Stimulated activated CD4-positive, alpha-beta T cell treated with anti-CD3 and anti-CD28 coated beads, TNF-alpha, amount 100 ng/mL, for 1 hour (primary cell): ENCODE data around the gene MMRN2.
A peak's percentile ranks its signal among the peaks of the same experiment; 100 is the strongest.
"Not testable (repeated sequence)": the region's sequence is repeated elsewhere in the genome, so short reads cannot be mapped to it uniquely, and the experiment has no call there.

Source experiments
- DNase-seq, 3 donors: peaks; one replicate each; pipeline ENCODE4 v3.0.0-alpha.2; 2020; ENCODE audit warnings: low read depth in 3 of 3, low spot score in 1 of 3

Gene MMRN2

GRCh38 chr10:86957471-86958115 is at the start of gene MMRN2:
Gene MMRN2, minus strand, starts transcription at chr10:86957615. Its CDS starts 74 bp downstream, at chr10:86957541.
- DNase-seq: no peak

- DNase-seq: not testable (repeated sequence)
Measured at GRCh38 chr10:87007124-87007523, 49.7 kb upstream of the MMRN2 start.

- no peak for DNase-seq
Measured at GRCh38 chr10:87000491-87000890, 43.1 kb upstream of the MMRN2 start.

- not testable (repeated sequence) for DNase-seq
Measured at GRCh38 chr10:86999802-87000403, 42.5 kb upstream of the MMRN2 start.

GRCh38 chr10:86992929-86993328 is 35.5 kb upstream of the MMRN2 start:
- no peak for DNase-seq

GRCh38 chr10:86992456-86992855 is 35.0 kb upstream of the MMRN2 start:
- no peak for DNase-seq

- DNase-seq: not testable (repeated sequence)
Measured at GRCh38 chr10:86991362-86991761, 33.9 kb upstream of the MMRN2 start.

GRCh38 chr10:86988520-86988919 is 31.1 kb upstream of the MMRN2 start:
- no peak for DNase-seq

GRCh38 chr10:86984498-86984897 is 27.1 kb upstream of the MMRN2 start:
- DNase-seq: not testable (repeated sequence)

GRCh38 chr10:86981716-86982115 is 24.3 kb upstream of the MMRN2 start:
- no peak for DNase-seq

- not testable (repeated sequence) for DNase-seq
Measured at GRCh38 chr10:86981020-86981419, 23.6 kb upstream of the MMRN2 start.

GRCh38 chr10:86979977-86980448 is 22.6 kb upstream of the MMRN2 start:
- DNase-seq: no peak

- no peak for DNase-seq
Measured at GRCh38 chr10:86979296-86979818, 21.9 kb upstream of the MMRN2 start.

GRCh38 chr10:86978457-86978856 is 21.0 kb upstream of the MMRN2 start:
- not testable (repeated sequence) for DNase-seq

- no peak for DNase-seq
Measured at GRCh38 chr10:86976362-86977056, 19.1 kb upstream of the MMRN2 start.

- no peak for DNase-seq
Measured at GRCh38 chr10:86974484-86974883, 17.1 kb upstream of the MMRN2 start.

- DNase-seq: no peak
Measured at GRCh38 chr10:86972613-86973380, 15.4 kb upstream of the MMRN2 start.

GRCh38 chr10:86971232-86971991 is 14.0 kb upstream of the MMRN2 start:
- peak; percentile 81 to 85 (median 84) for DNase-seq

- no peak for DNase-seq
Measured at GRCh38 chr10:86970982-86971231, 13.5 kb upstream of the MMRN2 start.

- no peak for DNase-seq
Measured at GRCh38 chr10:86970162-86970981, 13.0 kb upstream of the MMRN2 start.
